ENCODE results near the gene PCMTD2. TPM values are rescaled to one million over a fixed set of nuclear protein-coding genes. Genes with fewer than 3 reads are reported as not detected.
"Not testable (repeated sequence)": the region's sequence is repeated elsewhere in the genome, so short reads cannot be mapped to it uniquely, and the experiment has no call there.

Gene PCMTD2
- total RNA-seq, 3 donors from 2014 or later (not counting 1 experiment from before 2014, with no cell fraction given) = 63.8 to 100.0 (median 65.6) TPM

DNA sequence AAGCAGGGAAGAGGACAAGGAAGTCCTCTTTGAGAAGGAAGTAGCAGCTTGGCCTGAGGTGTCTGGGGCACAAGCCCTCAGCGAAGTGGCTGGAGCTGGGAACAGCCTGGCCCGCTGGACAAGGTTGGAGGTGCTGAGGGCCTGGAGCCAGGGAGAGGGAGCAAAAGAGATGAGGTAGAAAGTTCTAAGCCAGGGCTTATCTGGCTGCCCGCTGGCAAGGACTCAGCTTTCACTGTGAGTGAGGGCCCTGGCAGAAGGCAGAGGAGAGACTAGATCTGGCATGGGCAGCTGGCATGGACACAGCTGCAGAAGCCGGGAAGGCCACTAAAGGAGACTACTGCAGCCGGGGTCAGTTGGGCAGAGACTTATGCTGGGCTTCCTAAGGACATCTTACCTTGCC is 21.8 kb upstream of the PCMTD2 start:
- intact Hi-C loops (cut with micrococcal nuclease) = no loop called here
- no peaks in the 10 kb centered on the region for H3K36me3 ChIP-seq (ENCODE audit: control insufficient read depth, insufficient read depth, low read length)
- Mint-ChIP-seq H3K9me3 (no peaks in the 10 kb centered on the region), H3K36me3 (no peaks in the 10 kb centered on the region), H3K27ac (no peak overlapping the region), H3K4me3 (no peak overlapping the region), H3K27me3 (ENCODE audit: low read depth in 2 of 2) (no peaks in the 10 kb centered on the region), H3K4me1 (peaks cover 0 to 7% of the 10 kb centered on the region in 2 donors)
- TF ChIP-seq, protein P1, sequence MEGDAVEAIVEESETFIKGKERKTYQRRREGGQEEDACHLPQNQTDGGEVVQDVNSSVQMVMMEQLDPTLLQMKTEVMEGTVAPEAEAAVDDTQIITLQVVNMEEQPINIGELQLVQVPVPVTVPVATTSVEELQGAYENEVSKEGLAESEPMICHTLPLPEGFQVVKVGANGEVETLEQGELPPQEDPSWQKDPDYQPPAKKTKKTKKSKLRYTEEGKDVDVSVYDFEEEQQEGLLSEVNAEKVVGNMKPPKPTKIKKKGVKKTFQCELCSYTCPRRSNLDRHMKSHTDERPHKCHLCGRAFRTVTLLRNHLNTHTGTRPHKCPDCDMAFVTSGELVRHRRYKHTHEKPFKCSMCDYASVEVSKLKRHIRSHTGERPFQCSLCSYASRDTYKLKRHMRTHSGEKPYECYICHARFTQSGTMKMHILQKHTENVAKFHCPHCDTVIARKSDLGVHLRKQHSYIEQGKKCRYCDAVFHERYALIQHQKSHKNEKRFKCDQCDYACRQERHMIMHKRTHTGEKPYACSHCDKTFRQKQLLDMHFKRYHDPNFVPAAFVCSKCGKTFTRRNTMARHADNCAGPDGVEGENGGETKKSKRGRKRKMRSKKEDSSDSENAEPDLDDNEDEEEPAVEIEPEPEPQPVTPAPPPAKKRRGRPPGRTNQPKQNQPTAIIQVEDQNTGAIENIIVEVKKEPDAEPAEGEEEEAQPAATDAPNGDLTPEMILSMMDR (IDR thresholded peaks at IDR 0.05) = no peak
- 92% methylated on average over 5 of the region's 5 CpGs for WGBS (ENCODE audit: insufficient coverage)
- no peak overlapping the region for H3K27ac ChIP-seq (ENCODE audit: low read length)
- peaks cover 2% of the 10 kb centered on the region for H3K4me1 ChIP-seq (ENCODE audit: control insufficient read depth, insufficient read depth, low read length)
- ATAC-seq (no peak), DNase-seq (no peak)
- H3K4me3 ChIP-seq (ENCODE audit: low read length) = no peak overlapping the region
- H3K27me3 ChIP-seq (ENCODE audit: control insufficient read depth, insufficient read depth, low read length) = no peaks in the 10 kb centered on the region
- no peaks in the 10 kb centered on the region for H3K9me3 ChIP-seq (ENCODE audit: control insufficient read depth, insufficient read depth, low read length)

DNA sequence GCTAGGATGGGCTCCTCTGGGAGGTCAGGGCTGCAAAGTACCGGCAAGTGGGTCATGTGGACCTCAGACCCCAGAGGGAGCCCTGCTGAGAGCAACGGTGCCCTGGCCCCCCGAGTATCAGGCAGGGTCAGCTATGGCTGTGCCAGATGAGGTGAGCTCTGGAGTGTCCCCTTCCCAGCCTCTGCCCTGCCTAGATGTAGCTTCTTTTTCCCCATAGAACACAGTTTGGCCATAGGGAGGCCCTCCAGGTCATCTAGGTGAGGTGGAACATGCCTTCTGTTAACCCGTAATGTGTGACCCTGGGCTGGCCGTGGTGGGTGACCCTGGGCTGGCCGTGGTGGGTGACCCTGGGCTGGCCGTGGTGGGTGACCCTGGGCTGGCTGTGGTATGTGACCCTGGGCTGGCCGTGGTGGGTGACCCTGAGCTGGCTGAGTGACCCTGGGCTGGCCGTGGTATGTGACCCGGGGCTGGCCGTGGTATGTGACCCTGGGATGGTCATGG is 21.2 kb upstream of the PCMTD2 start:
- H3K27me3 Mint-ChIP-seq (ENCODE audit: low read depth in 2 of 2) = no peaks in the 10 kb centered on the region
- TF ChIP-seq, protein P1 (IDR thresholded peaks at IDR 0.05) = no peak
- H3K36me3 ChIP-seq (ENCODE audit: control insufficient read depth, insufficient read depth, low read length) = no peaks in the 10 kb centered on the region
- no peak overlapping the region for H3K27ac ChIP-seq (ENCODE audit: low read length)
- DNase-seq = no peak
- H3K4me1 ChIP-seq (ENCODE audit: control insufficient read depth, insufficient read depth, low read length) = peaks cover 2% of the 10 kb centered on the region
- 96% methylated on average over 11 of the region's 11 CpGs for WGBS (ENCODE audit: insufficient coverage)
- peaks cover 0 to 7% of the 10 kb centered on the region in 2 donors for H3K4me1 Mint-ChIP-seq
- no peak overlapping the region for H3K27ac Mint-ChIP-seq
- no peaks in the 10 kb centered on the region for H3K36me3 Mint-ChIP-seq
- intact Hi-C loops (cut with micrococcal nuclease) = no loop called here
- no peak for ATAC-seq
- no peaks in the 10 kb centered on the region for H3K27me3 ChIP-seq (ENCODE audit: control insufficient read depth, insufficient read depth, low read length)
- no peak overlapping the region for H3K4me3 Mint-ChIP-seq
- no peak overlapping the region for H3K4me3 ChIP-seq (ENCODE audit: low read length)
- no peaks in the 10 kb centered on the region for H3K9me3 ChIP-seq (ENCODE audit: control insufficient read depth, insufficient read depth, low read length)
- H3K9me3 Mint-ChIP-seq = no peaks in the 10 kb centered on the region

DNA sequence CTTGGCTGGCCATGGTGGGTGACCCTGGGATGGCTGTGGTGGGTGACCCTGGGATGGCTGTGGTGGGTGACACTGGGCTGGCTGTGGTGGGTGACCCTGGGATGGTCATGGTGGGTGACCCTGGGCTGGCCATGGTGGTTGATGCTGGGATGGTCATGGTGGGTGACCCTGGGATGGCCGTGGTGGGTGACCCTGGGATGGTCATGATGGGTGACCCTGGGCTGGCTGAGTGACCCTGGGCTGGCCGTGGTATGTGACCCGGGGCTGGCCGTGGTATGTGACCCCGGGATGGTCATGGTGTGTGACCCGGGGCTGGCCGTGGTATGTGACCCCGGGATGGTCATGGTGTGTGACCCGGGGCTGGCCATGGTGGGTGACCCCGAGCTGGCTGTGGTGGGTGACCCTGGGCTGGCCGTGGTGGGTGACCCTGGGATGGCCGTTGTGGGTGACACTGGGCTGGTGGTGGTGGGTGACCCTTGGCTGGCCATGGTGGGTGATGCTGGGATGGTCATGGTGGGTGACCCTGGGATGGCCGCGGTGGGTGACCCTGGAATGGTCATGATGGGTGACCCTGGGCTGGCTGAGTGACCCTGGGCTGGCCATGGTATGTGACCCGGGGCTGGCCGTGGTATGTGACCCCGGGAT is 20.5 kb upstream of the PCMTD2 start:
- H3K27me3 Mint-ChIP-seq (ENCODE audit: low read depth in 2 of 2); DNase-seq; H3K27me3 ChIP-seq (ENCODE audit: control insufficient read depth, insufficient read depth, low read length); H3K27ac ChIP-seq (ENCODE audit: low read length); H3K4me1 ChIP-seq (ENCODE audit: control insufficient read depth, insufficient read depth, low read length); H3K4me3 Mint-ChIP-seq; H3K4me3 ChIP-seq (ENCODE audit: low read length); H3K9me3 Mint-ChIP-seq; H3K36me3 ChIP-seq (ENCODE audit: control insufficient read depth, insufficient read depth, low read length); H3K4me1 Mint-ChIP-seq; ATAC-seq; H3K36me3 Mint-ChIP-seq; intact Hi-C loops (cut with micrococcal nuclease); H3K27ac Mint-ChIP-seq; H3K9me3 ChIP-seq (ENCODE audit: control insufficient read depth, insufficient read depth, low read length): not testable (repeated sequence)
- 96% methylated on average over 15 of the region's 17 CpGs for WGBS (ENCODE audit: insufficient coverage)

DNA sequence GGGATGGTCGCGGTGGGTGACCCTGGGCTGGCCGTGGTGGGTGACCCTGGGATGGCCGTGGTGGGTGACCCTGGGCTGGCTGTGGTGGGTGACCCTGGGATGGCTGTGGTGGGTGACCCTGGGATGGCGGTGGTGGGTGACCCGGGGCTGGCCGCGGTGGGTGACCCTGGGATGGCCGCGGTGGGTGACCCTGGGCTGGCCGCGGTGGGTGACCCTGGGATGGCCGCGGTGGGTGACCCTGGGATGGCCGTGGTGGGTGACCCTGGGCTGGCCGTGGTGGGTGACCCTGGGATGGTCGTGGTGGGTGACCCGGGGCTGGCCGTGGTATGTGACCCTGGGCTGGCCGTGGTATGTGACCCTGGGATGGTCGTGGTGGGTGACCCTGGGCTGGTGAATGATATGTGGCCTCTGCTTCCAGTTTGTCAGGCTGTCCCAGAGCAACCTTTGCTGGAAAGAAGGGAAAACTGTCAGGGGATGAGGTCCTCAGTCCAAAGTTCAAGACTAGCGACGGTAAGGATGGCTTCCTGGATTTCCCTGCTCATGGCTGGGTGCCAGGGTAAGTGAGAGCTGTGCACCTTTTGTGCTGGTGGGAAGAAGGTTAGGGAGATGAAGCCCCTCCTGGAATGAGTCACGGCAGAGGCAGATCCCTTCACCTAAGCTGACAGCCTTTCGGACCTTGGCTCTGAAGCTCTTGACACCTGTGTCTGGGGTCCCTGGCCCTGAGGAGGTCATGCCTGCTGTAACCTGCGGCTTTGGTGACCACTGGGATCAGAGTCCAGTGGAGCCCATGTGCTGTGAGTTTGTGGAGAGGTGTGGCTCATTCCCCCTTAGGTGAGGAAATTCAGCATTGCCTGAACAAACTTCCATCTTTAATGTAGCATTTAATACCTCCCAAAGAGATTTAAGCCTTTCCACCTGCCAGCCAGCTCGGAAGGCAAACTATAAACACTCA is 19.1 kb upstream of the PCMTD2 start:
- no peak for ATAC-seq
- no peaks in the 10 kb centered on the region for H3K27me3 Mint-ChIP-seq (ENCODE audit: low read depth in 2 of 2)
- no peak for DNase-seq
- H3K4me3 ChIP-seq (ENCODE audit: low read length) = no peak overlapping the region
- 96% methylated on average over 24 of the region's 27 CpGs for WGBS (ENCODE audit: insufficient coverage)
- H3K4me1 Mint-ChIP-seq = peaks cover 0 to 7% of the 10 kb centered on the region in 2 donors
- no peaks in the 10 kb centered on the region for H3K36me3 Mint-ChIP-seq
- H3K4me3 Mint-ChIP-seq = no peak overlapping the region
- no peaks in the 10 kb centered on the region for H3K27me3 ChIP-seq (ENCODE audit: control insufficient read depth, insufficient read depth, low read length)
- no peaks in the 10 kb centered on the region for H3K36me3 ChIP-seq (ENCODE audit: control insufficient read depth, insufficient read depth, low read length)
- H3K4me1 ChIP-seq (ENCODE audit: control insufficient read depth, insufficient read depth, low read length) = peaks cover 2% of the 10 kb centered on the region
- TF ChIP-seq, protein P1 (IDR thresholded peaks at IDR 0.05) = no peak
- no peaks in the 10 kb centered on the region for H3K9me3 Mint-ChIP-seq
- no peak overlapping the region for H3K27ac Mint-ChIP-seq
- intact Hi-C loops (cut with micrococcal nuclease) = no loop called here
- no peak overlapping the region for H3K27ac ChIP-seq (ENCODE audit: low read length)
- H3K9me3 ChIP-seq (ENCODE audit: control insufficient read depth, insufficient read depth, low read length) = no peaks in the 10 kb centered on the region
